Liver (tissue), 3 donors: ENCODE results near the gene LAMB1.

Source experiments
- FOXA1 ChIP-seq: IDR thresholded peaks from 2 replicates; pipeline ENCODE4 v1.6.1; 2016; ENCODE audit warnings: antibody characterized with exemption
- GABPA ChIP-seq, 2 donors: IDR thresholded peaks in 1 of 2; conservative IDR thresholded peaks in 1 of 2; 2 replicates each; pipeline ENCODE4 v1.6.1; 2016; ENCODE audit warnings: antibody characterized with exemption in 2 of 2, mild to moderate bottlenecking in 1 of 2, moderate library complexity in 1 of 2
- TF ChIP-seq, protein P1 (sequence below): IDR thresholded peaks from 2 replicates; pipeline ENCODE4 v1.6.1; 2016; ENCODE audit warnings: antibody characterized with exemption
- TF ChIP-seq, protein P2 (sequence below): fragments of 150-350 bp; IDR thresholded peaks from 2 replicates; pipeline ENCODE4 v1.5.1; 2017; ENCODE audit warnings: improper control_type of control experiment, low read depth, low read length; ENCODE audit not compliant: missing input control
- TF ChIP-seq, protein P3 (sequence below): IDR thresholded peaks from 2 replicates; pipeline ENCODE4 v1.6.1; 2016; ENCODE audit warnings: antibody characterized with exemption, mild to moderate bottlenecking
- donor health status: healthy.
- donor health status: healthy.

DNA sequence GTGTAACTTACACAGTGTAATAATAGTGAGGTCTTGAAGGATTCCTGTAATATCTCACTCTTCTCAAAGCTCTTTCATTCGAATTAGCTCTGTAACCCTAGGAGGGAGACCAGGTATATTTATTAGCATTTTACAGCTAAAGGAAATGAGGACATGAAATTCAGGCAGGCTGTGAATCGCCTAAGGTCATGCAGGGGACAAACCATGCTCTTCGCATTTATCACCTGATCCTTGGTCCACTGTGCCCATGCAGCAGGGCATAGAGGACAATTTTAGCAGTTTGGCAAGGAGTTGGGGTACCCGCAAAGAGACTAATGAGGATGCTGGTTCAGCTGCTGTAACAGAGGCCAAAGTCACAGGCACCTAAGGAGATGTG is 14.8 kb upstream of the LAMB1 start:
- TF ChIP-seq, protein P1, sequence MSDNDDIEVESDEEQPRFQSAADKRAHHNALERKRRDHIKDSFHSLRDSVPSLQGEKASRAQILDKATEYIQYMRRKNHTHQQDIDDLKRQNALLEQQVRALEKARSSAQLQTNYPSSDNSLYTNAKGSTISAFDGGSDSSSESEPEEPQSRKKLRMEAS, result no peak
- no peak for TF ChIP-seq FOXA1
- TF ChIP-seq, protein P2, sequence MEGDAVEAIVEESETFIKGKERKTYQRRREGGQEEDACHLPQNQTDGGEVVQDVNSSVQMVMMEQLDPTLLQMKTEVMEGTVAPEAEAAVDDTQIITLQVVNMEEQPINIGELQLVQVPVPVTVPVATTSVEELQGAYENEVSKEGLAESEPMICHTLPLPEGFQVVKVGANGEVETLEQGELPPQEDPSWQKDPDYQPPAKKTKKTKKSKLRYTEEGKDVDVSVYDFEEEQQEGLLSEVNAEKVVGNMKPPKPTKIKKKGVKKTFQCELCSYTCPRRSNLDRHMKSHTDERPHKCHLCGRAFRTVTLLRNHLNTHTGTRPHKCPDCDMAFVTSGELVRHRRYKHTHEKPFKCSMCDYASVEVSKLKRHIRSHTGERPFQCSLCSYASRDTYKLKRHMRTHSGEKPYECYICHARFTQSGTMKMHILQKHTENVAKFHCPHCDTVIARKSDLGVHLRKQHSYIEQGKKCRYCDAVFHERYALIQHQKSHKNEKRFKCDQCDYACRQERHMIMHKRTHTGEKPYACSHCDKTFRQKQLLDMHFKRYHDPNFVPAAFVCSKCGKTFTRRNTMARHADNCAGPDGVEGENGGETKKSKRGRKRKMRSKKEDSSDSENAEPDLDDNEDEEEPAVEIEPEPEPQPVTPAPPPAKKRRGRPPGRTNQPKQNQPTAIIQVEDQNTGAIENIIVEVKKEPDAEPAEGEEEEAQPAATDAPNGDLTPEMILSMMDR, result no peak
- TF ChIP-seq, protein P3, sequence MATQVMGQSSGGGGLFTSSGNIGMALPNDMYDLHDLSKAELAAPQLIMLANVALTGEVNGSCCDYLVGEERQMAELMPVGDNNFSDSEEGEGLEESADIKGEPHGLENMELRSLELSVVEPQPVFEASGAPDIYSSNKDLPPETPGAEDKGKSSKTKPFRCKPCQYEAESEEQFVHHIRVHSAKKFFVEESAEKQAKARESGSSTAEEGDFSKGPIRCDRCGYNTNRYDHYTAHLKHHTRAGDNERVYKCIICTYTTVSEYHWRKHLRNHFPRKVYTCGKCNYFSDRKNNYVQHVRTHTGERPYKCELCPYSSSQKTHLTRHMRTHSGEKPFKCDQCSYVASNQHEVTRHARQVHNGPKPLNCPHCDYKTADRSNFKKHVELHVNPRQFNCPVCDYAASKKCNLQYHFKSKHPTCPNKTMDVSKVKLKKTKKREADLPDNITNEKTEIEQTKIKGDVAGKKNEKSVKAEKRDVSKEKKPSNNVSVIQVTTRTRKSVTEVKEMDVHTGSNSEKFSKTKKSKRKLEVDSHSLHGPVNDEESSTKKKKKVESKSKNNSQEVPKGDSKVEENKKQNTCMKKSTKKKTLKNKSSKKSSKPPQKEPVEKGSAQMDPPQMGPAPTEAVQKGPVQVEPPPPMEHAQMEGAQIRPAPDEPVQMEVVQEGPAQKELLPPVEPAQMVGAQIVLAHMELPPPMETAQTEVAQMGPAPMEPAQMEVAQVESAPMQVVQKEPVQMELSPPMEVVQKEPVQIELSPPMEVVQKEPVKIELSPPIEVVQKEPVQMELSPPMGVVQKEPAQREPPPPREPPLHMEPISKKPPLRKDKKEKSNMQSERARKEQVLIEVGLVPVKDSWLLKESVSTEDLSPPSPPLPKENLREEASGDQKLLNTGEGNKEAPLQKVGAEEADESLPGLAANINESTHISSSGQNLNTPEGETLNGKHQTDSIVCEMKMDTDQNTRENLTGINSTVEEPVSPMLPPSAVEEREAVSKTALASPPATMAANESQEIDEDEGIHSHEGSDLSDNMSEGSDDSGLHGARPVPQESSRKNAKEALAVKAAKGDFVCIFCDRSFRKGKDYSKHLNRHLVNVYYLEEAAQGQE, result no peak
- no peak for TF ChIP-seq GABPA (IDR thresholded peaks at IDR 0.05 in 1 of 2, conservative IDR thresholded peaks at IDR 0.05 in 1 of 2)
